NCI-H82 (cell line): ENCODE results near the gene HADHA.
"Not testable (repeated sequence)": the region's sequence is repeated elsewhere in the genome, so short reads cannot be mapped to it uniquely, and the experiment has no call there.

Experiments used
- DNase-seq: peaks from one replicate; lab custom pipeline; 2025; lab: John Stamatoyannopoulos, UW

Gene HADHA

DNA sequence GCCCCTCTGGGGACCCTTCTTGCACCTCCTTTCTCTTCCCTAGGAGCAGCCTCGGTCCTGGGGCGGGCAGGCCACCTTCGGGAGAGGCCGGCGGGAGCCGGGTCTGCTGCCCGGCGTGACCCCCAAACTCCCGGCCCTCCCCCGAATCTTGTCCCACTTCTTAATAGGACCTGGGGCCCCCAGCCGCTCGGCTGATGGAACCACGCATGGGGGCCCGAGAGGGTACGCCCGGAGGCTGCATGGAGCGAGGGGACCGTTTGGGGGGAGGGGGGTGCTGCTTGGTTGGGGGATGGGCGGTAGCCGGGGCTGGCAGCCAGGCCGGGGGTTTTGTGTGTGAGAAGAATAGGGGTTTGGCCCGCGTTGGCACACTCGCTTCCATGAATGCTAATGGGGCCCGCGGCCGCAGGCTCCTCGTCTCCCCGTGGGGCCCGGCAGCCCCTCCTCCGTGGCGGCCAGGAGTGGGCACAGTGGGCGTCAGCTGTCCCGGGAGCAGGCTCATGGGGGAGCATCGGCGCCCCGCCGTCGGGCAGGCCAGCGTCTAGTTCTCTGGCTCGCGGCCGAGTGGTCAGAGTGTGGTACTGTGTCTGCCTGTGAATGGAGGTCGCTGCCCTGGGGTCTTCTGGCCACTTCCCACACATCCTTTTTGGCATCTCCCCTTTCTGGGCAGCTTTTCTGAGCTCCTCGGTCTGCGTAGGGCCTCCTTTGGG, 70.5 kb downstream of the HADHA start:
- DNase-seq: peak; percentile 41

DNA sequence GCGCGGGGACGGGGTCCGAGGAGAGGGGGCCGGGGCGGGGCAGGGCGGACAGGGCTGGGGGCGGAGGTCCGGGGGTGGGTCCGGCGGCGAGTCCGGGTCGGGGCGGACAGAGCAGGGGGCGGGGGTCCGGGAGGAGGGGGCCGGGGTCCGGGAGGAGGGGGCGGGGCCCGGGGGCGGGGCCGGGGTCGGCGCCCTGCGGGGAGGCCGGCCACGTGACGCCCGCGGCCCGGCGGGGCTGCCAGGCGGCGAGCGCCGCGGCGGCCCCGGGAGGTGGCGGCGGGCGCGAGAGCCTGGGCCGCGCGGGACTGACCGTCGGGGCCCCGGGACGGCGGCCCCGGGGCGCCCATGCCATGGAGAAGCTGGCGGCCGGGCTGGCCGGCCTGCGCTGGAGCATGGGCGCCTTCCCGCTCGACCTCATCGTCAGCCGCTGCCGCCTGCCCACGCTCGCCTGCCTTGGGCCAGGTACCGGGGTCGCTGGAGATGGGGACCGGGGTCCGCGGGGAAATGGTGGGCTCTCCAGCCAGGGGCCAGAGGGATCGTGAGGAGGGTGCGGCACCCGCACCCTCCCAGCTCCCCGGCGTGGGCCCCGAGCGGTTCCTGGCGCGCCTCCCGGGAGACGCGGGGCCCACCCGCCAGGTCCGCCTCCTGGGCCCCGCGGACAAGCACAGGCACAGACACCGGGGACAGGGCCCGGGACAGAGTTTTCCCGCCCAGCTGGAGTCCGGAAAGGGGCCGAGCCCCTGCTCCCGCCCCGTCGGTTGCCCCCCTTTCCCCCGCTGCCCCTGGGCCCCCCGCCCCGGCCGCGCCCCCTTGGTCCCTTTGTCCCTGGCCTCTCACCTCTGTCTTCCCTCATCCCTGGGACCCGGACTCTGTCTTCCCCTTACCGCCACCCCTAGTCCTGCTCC, 71.3 kb downstream of the HADHA start, which contains the start of gene GAREM2:
Gene GAREM2, plus strand, starts transcription at position 218 of the 905 bp plus-strand sequence. Its CDS starts 133 bp downstream, at position 351.
- DNase-seq: peak; percentile 67

GRCh38 chr2:26172189-26172870, 72.1 kb downstream of the HADHA start:
- peak; percentile 67 for DNase-seq

- DNase-seq: no peak
These were observed 73.6 kb downstream of the HADHA start for GRCh38 chr2:26170795-26171194.

DNA sequence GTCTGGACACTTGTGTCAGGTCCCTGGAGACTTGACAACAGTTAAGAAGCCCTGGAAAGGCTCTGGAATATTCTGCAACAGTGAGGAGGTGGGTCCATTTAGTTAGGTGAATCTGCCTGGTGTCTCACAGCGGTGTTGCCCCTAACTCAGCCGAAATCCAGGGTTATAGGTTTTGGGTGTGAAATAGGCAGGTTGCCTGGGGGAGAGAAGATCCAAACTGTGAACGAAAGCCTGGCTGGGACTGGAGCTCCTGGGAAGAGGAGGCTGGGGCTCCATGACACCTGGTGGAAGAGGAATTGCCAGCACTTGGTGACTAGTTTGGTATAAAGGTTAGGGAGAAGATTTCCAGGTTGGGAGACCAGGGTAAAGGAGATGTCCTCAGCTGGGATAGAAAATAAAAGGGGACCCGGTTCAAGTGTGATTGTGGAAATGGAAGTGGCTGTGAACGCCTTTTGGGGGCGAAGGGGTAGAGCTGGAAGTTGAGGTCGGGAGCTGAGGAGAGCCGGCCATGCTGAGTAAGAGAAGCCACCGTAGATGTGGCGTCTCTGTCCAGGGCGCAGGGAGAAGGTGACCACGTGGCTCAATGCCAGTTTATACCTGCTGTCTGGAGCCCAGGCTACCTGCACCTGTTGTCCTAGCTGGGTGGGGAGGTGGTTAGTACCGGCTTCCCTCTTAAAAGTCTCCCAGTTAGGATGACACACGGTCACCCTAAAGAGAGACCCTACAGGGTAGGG, 74.6 kb downstream of the HADHA start:
- no peak for DNase-seq

GRCh38 chr2:26169226-26169625, 75.2 kb downstream of the HADHA start:
- DNase-seq: no peak

GRCh38 chr2:26168785-26169184, 75.6 kb downstream of the HADHA start:
- no peak for DNase-seq

GRCh38 chr2:26166541-26166940, 77.9 kb downstream of the HADHA start:
- DNase-seq: not testable (repeated sequence)

DNA sequence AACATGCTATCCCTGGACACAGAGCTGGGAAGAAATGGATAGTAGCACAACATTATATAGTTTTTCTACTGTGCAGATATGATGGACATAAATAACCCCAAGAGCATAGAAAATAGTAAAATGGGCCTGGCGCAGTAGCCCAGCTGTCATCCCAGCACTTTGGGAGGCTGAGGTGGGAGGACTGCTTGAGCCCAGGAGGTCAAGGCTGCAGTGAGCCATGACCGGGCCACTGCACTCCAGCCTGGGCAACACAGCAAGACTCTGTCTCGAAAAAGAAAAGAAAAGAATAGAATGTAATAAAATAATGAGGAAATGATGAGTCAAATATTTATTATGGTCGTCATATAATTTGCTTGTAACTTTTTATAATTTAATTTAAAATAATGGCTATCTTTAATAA, 79.0 kb downstream of the HADHA start:
- DNase-seq: no peak

GRCh38 chr2:26164641-26165211, 79.7 kb downstream of the HADHA start:
- DNase-seq: no peak

DNA sequence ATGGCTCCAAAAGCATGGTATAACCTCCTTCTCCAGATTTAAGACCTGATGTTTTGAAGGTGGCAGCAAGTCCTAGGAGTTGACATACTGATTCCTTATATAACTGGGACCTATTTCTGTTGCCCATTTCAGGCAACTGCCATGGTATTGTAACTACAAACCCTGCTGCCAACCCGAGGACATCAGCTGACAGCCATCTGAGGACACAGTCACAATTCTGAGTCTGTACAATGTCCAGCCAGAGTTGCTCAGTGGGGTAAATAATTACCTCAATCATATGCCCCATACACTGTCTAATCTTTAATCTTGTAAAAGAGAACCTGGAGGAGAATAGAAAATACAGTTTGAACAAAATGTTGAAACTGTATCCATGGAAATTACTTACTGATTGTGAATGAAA, 80.2 kb downstream of the HADHA start:
- DNase-seq: peak; percentile 25

DNA sequence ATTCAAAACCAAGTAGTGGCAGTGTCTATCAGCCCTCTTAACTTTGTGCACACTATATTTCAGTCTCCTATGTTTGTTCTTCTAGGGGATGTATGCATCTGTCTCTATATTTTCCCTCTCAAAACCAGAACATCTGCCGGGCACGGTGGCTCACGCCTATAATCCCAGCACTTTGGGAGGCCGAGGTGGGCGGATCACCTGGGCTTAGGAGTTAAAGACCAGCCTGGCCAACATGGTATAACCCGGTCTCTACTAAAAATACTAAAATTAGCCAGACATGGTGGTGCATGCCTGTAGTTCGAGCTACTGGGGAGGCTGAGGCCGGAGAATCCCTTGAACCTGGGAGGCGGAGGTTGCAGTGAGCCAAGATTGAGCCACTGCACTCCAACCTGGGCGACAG, 81.5 kb downstream of the HADHA start:
- peak; percentile 73 for DNase-seq

DNA sequence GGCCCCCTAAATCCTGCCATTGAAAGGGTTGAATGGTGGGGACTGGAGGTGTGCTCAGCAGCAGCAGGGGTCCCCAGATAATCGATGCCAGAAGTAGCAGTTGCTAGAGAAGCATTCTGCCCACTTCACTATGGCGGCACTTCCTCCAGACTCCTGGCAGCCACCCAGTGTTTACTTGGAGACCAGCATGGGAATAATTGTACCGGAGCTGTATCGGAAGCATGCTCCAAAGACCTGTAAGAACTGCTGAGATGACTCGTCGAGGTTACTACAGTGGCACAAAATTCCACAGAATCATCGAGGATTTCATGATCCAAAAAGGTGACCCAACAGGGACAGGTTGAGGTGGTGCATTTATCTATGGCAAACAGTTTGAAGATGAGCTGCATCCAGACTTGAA, 82.5 kb downstream of the HADHA start:
- DNase-seq: no peak

- no peak for DNase-seq
These were observed 86.9 kb downstream of the HADHA start for GRCh38 chr2:26157580-26157979.

GRCh38 chr2:26150243-26150642, 94.2 kb downstream of the HADHA start:
- no peak for DNase-seq

DNA sequence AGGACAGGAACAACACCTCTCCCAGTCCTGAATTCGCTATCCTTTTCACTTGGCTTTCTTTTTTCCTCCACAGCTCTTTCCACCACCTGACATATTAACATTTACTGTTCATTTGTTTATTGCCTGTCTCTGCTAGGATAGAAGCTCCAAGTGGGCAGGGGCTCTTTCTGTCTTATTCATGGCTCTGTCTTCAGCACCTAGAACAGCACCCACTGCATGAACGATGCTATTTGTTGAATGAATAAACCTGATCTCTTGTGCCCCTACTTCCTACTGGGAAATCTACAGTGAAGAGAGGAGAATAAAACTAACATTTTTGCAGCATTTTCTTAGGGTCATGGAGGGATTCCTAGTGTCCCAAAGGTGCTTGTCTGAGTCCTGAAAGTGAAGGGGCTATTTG, 95.9 kb downstream of the HADHA start:
- DNase-seq: no peak

- DNase-seq: peak; percentile 89
These were observed 99.3 kb downstream of the HADHA start for GRCh38 chr2:26144953-26145680.

DNA sequence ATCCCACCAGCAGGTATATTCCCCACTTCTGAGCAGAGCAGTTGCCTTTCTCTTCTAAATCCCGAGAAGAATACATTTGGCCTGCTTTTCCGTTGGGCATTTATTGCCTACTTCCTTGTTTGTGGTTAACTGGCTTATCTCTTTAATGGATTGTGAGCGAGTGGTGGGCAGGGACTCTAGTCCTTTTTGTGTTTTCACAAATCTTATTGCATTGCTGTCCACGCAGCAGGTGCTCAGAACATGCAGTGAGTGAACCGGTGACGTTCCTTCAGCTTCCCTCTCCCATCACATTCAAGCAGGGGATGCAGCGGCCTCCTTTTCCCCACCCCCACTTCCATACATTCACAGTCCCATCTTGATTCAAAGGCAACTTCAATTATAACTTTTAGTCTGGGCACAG, 100.4 kb downstream of the HADHA start:
- peak; percentile 37 for DNase-seq

DNA sequence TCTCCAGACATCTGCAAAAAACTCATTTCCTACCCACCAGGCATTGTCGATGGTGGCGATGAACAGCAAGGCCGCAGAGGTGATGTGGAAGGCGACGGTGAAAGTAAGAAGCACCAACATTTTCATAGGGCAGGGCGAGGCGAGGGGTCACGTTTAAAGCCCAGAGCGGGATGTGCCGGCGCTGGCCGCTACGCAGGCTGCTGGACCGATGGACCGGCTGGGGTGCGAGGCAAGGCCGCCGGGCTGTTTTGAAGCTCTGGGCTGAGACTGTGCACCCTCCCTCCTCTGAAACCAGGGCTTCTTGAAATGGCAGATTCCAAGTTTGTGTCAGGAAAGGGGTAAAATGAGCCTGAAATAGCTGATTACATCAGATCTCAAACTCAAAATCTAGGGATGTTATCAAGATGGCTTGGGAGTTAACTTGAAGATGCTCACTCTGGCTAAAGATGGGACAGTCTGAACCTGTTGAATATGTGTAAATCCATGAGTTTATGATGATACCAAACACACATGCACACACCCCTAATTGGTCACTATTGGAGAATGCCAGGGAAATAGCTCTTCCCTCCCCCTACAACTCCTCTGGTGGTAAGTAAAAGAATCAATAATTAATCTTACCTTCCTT, 103.2 kb downstream of the HADHA start:
- DNase-seq: no peak
